Natural killer cell (primary cell): ENCODE measurements around the gene ZBTB42. TPM values are rescaled to one million over a fixed set of nuclear protein-coding genes. Genes with fewer than 3 reads are reported as not detected.

Source experiments
- ATAC-seq, 3 donors: fragments of 150-1000 bp in 2 of 3; fragments of 200-7000 bp in 1 of 3; cut with Tn5 transposase; 1 replicate in 1 of 3; 2 replicates in 2 of 3; pipeline ENCODE4 v1.10.0; 2021; ENCODE audit warnings: mild to moderate bottlenecking in 2 of 3, moderate library complexity in 2 of 3
- DNase-seq, 2 donors: peaks; one replicate each; pipeline versions ENCODE4 v3.0.0 to v3.0.0-alpha.2; 2013 to 2021; ENCODE audit warnings: mixed read lengths in 1 of 2
- H3K27ac ChIP-seq: one replicate; pipeline ENCODE4 v1.5.1; 2013; ENCODE audit warnings: mild to moderate bottlenecking, low read length
- H3K27me3 ChIP-seq: one replicate; pipeline ENCODE4 v1.6.1; 2013; ENCODE audit warnings: low read length; ENCODE audit not compliant: control insufficient read depth, insufficient read depth
- H3K36me3 ChIP-seq: one replicate; pipeline ENCODE4 v1.6.1; 2013; ENCODE audit warnings: low read length; ENCODE audit not compliant: control insufficient read depth, insufficient read depth
- H3K4me1 ChIP-seq: one replicate; pipeline ENCODE4 v1.6.1; 2013; ENCODE audit warnings: low read length; ENCODE audit not compliant: control insufficient read depth, insufficient read depth
- H3K4me3 ChIP-seq: one replicate; pipeline ENCODE4 v1.5.1; 2013; ENCODE audit warnings: low read length
- H3K9me3 ChIP-seq: one replicate; pipeline ENCODE4 v1.6.1; 2013; ENCODE audit warnings: low read length; ENCODE audit not compliant: control insufficient read depth, insufficient read depth
- H3K27ac Mint-ChIP-seq, 2 donors: one replicate each; pipeline ENCODE4 v1.8.0; 2022; ENCODE audit warnings: mild to moderate bottlenecking in 2 of 2, mixed read lengths in 2 of 2, moderate library complexity in 1 of 2
- H3K27me3 Mint-ChIP-seq, 2 donors: one replicate each; pipeline ENCODE4 v1.8.0; 2022; ENCODE audit warnings: low read depth in 2 of 2, mixed read lengths in 2 of 2
- H3K36me3 Mint-ChIP-seq: one replicate; pipeline ENCODE4 v1.8.0; 2022; ENCODE audit warnings: mixed read lengths
- H3K4me1 Mint-ChIP-seq, 2 donors: one replicate each; pipeline ENCODE4 v1.8.0; 2022; ENCODE audit warnings: mixed read lengths in 2 of 2
- H3K4me3 Mint-ChIP-seq: one replicate; pipeline ENCODE4 v1.8.0; 2022; ENCODE audit warnings: mild to moderate bottlenecking, moderate library complexity, mixed read lengths
- H3K9me3 Mint-ChIP-seq, 2 donors: one replicate each; pipeline ENCODE4 v1.8.0; 2022; ENCODE audit warnings: mixed read lengths in 2 of 2
- CTCF ChIP-seq: fragments of 200-600 bp; IDR thresholded peaks from one replicate; pipeline ENCODE4 v1.8.0; 2022; ENCODE audit warnings: antibody characterized with exemption
- WGBS: methylation state at CpG from one replicate; pipeline ENCODE4 v1.1.7; 2013; ENCODE audit warnings: missing lambda C conversion rate; ENCODE audit not compliant: insufficient coverage; 5-methylcytosine and 5-hydroxymethylcytosine counted together
- intact Hi-C: fragments of 100-400 bp; cut with micrococcal nuclease; formaldehyde crosslinking; loops from one replicate; pipeline ENCODE4 v1.14.2; 2022
- total RNA-seq, 4 donors: library from RNA; stranded (reverse); fragments of 120-200 nt in 1 of 4; gene quantifications; one replicate each; pipeline versions ENCODE4 v1.2.3 to v1.2.4, GENCODE V29; 2013 to 2022

ZBTB42 gene
- total RNA-seq, 3 donors from 2014 or later (not counting 1 experiment from before 2014, with no cell fraction given) = 3.6 to 4.5 (median 3.7) TPM

DNA sequence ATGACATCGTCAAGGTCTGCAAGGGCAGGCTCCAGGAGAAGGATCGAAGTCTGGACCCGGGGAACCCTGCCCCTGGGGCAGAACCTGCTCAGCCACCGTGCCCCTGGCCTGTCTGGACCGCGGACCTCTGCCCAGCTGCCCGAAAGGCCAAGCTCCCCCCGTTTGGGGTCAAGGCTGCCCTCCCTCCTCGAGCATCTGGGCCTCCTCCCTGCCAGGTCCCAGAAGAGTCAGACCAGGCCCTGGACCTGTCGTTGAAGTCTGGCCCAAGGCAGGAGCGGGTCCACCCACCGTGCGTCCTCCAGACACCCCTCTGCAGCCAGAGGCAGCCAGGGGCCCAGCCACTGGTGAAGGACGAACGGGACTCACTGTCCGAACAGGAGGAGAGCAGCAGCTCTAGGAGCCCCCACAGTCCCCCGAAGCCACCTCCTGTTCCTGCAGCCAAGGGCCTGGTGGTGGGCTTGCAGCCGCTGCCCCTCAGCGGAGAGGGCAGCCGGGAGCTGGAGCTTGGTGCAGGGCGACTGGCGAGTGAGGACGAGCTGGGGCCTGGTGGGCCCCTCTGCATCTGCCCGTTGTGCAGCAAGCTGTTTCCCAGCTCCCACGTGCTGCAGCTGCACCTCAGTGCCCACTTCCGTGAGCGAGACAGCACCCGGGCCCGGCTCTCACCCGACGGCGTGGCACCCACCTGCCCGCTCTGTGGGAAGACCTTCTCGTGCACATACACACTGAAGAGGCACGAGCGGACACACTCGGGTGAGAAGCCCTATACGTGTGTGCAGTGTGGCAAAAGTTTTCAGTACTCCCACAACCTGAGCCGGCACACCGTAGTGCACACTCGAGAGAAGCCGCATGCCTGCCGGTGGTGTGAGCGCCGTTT, 856 bp downstream of the ZBTB42 start:
- Histone ChIP-seq H3K27me3 (no peaks in the 10 kb centered on the region), H3K36me3 (no peaks in the 10 kb centered on the region), H3K9me3 (no peaks in the 10 kb centered on the region), H3K4me1 (peaks cover 31% of the 10 kb centered on the region), H3K27ac (peak overlapping the region; percentile 35), H3K4me3 (peak overlapping the region; percentile 40)
- Mint-ChIP-seq H3K4me3 (peak overlapping the region; percentile 91), H3K27me3 (no peaks in the 10 kb centered on the region), H3K27ac (peak overlapping the region; percentile 73 to 84), H3K4me1 (peaks cover 0 to 41% of the 10 kb centered on the region in 2 donors), H3K9me3 (no peaks in the 10 kb centered on the region), H3K36me3 (no peaks in the 10 kb centered on the region)
- no peak for DNase-seq
- no peak for TF ChIP-seq CTCF
- 82% methylated on average over 45 of the region's 45 CpGs for WGBS
- intact Hi-C loops = no loop called here
- no peak for ATAC-seq

- Histone ChIP-seq H3K9me3 (no peaks in the 10 kb centered on the region), H3K27me3 (no peaks in the 10 kb centered on the region), H3K36me3 (no peaks in the 10 kb centered on the region), H3K4me3 (no peak overlapping the region), H3K27ac (no peak overlapping the region), H3K4me1 (peaks cover 31% of the 10 kb centered on the region)
- intact Hi-C loops = no loop called here
- 93% methylated on average over 20 of the region's 20 CpGs for WGBS
- TF ChIP-seq CTCF = no peak
- Mint-ChIP-seq H3K27me3 (no peaks in the 10 kb centered on the region), H3K9me3 (no peaks in the 10 kb centered on the region), H3K4me1 (peaks cover 0 to 43% of the 10 kb centered on the region in 2 donors), H3K27ac (no peak overlapping the region), H3K4me3 (peak overlapping the region; percentile 72), H3K36me3 (no peaks in the 10 kb centered on the region)
- DNase-seq (no peak), ATAC-seq (no peak)
These were observed 1.7 kb downstream of the ZBTB42 start for GRCh38 chr14:104802394-104803184.

DNA sequence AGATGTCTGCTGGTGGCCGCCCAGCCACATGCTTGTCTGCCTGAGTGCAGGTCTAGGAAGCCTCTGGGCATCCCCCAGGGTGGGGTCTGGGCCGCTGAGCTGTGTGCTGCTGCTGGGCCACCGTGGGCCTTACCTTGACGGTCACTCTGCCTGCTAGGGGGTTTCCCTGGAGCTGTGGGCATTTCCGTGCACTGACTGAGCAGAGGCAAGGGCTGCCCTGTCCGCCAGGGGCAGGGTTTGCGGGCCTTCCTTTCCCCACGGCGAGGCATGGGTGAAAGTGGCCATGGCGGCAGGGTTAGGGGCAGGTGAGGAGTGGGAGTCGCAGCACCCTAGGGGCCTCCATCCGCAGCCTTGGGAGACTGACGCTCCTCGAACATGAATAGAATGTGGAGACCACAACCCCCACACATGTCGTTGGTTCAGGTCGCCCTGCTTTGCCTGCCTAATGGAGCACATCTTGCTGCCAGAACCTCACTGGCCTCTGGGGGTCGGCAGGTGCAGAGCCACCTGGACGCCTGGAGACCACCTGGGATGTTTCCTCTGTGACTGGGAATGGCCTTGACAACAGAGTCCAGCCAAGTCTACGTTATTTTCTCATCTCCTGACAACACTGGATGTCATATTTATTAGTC, 2.5 kb downstream of the ZBTB42 start:
- DNase-seq = no peak

More for the DNA sequence above, 2.5 kb downstream of the ZBTB42 start:
- ATAC-seq = no peak
- Histone ChIP-seq H3K36me3 (no peaks in the 10 kb centered on the region), H3K27me3 (no peaks in the 10 kb centered on the region), H3K9me3 (no peaks in the 10 kb centered on the region), H3K4me1 (peaks cover 31% of the 10 kb centered on the region), H3K27ac (no peak overlapping the region), H3K4me3 (no peak overlapping the region)
- H3K36me3 Mint-ChIP-seq = no peaks in the 10 kb centered on the region
- peaks cover 0 to 38% of the 10 kb centered on the region in 2 donors for H3K4me1 Mint-ChIP-seq
- 88% methylated on average over 19 of the region's 19 CpGs for WGBS
- intact Hi-C loops = no loop called here
- H3K27me3 Mint-ChIP-seq = no peaks in the 10 kb centered on the region
- TF ChIP-seq CTCF = no peak
- no peak overlapping the region for H3K27ac Mint-ChIP-seq
- no peak overlapping the region for H3K4me3 Mint-ChIP-seq
- H3K9me3 Mint-ChIP-seq = no peaks in the 10 kb centered on the region
